Endodermal cell (in vitro differentiated cells): ENCODE measurements around the gene TRIM22. TPM values are rescaled to one million over a fixed set of nuclear protein-coding genes. Genes with fewer than 3 reads are reported as not detected.

Experiments used
- DNase-seq: peaks from one replicate; pipeline ENCODE4 v3.0.0-alpha.2; 2017
- H3K27ac ChIP-seq: 2 replicates; pipeline ENCODE4 v1.5.1; 2013; ENCODE audit warnings: mild to moderate bottlenecking, low read depth, low read length, moderate library complexity
- H3K27me3 ChIP-seq: 2 replicates; pipeline ENCODE4 v1.6.1; 2013; ENCODE audit warnings: mild to moderate bottlenecking, low read length, moderate library complexity; ENCODE audit not compliant: insufficient read depth, control insufficient read depth, poor library complexity, severe bottlenecking
- H3K36me3 ChIP-seq: 2 replicates; pipeline ENCODE4 v1.7.0; 2013; ENCODE audit warnings: mild to moderate bottlenecking, low read length, moderate library complexity; ENCODE audit not compliant: control insufficient read depth, insufficient read depth
- H3K4me1 ChIP-seq: one replicate; pipeline ENCODE4 v1.7.0; 2013; ENCODE audit warnings: low read length; ENCODE audit not compliant: control insufficient read depth, insufficient read depth
- H3K4me3 ChIP-seq: 2 replicates; pipeline ENCODE4 v1.5.1; 2013; ENCODE audit warnings: mild to moderate bottlenecking, low read length, moderate library complexity
- H3K9ac ChIP-seq: 2 replicates; pipeline ENCODE4 v1.6.1; 2013; ENCODE audit warnings: mild to moderate bottlenecking, low read length, moderate library complexity; ENCODE audit not compliant: poor library complexity, severe bottlenecking; ENCODE audit errors: extremely low read depth
- H3K9me3 ChIP-seq: 2 replicates; pipeline ENCODE4 v1.6.1; 2013; ENCODE audit warnings: mild to moderate bottlenecking, low read length, moderate library complexity; ENCODE audit not compliant: control insufficient read depth
- H3K27ac Mint-ChIP-seq: 2 replicates; pipeline ENCODE4 v1.8.0; 2020; ENCODE audit warnings: mixed read lengths
- H3K27me3 Mint-ChIP-seq: 2 replicates; pipeline ENCODE4 v1.8.0; 2021; ENCODE audit warnings: mild to moderate bottlenecking, mixed read lengths; ENCODE audit not compliant: insufficient read depth
- H3K36me3 Mint-ChIP-seq: 2 replicates; pipeline ENCODE4 v1.8.0; 2020; ENCODE audit warnings: low read depth, mixed read lengths
- H3K4me1 Mint-ChIP-seq: 2 replicates; pipeline ENCODE4 v1.8.0; 2020; ENCODE audit warnings: mixed read lengths
- H3K4me3 Mint-ChIP-seq: 2 replicates; pipeline ENCODE4 v1.8.0; 2020; ENCODE audit warnings: mild to moderate bottlenecking, moderate library complexity, mixed read lengths
- H3K9me3 Mint-ChIP-seq: 2 replicates; pipeline ENCODE4 v1.8.0; 2020; ENCODE audit warnings: mild to moderate bottlenecking, mixed read lengths
- CTCF ChIP-seq: fragments of 200-600 bp; sonication (generic); conservative IDR thresholded peaks from 2 replicates; pipeline ENCODE4 v1.5.0; 2021; ENCODE audit warnings: antibody characterized with exemption, mild to moderate bottlenecking
- WGBS, 2 experiments: methylation state at CpG; one replicate each; pipeline versions ENCODE4 v1.1.5 to v1.1.7; 2013; ENCODE audit warnings: missing lambda C conversion rate in 2 of 2, mixed read lengths in 1 of 2; ENCODE audit not compliant: insufficient coverage in 1 of 2, insufficient read length in 1 of 2; 5-methylcytosine and 5-hydroxymethylcytosine counted together
- total RNA-seq, 2 donors: library from RNA; stranded (reverse); fragmentation: NEBNext Ultra II Directional in 1 of 2; extraction: Animal tissue kit (Norgen Biotek cat#: 25700) in 1 of 2; gene quantifications; 2 replicates in 1 of 2; 3 replicates in 1 of 2; pipeline ENCODE4 v1.2.1, GENCODE V29; 2021

TRIM22 gene
- total RNA-seq, 2 donors from 2014 or later = 1.1 to 3.1 TPM

- DNase-seq = no peak
- H3K4me1 Mint-ChIP-seq = no peaks in the 10 kb centered on the region
- H3K27me3 ChIP-seq = no peaks in the 10 kb centered on the region
- TF ChIP-seq CTCF = no peak
- no peaks in the 10 kb centered on the region for H3K4me1 ChIP-seq
- no peaks in the 10 kb centered on the region for H3K36me3 Mint-ChIP-seq
- H3K36me3 ChIP-seq = no peaks in the 10 kb centered on the region
- H3K27ac Mint-ChIP-seq = no peak overlapping the region
- no peaks in the 10 kb centered on the region for H3K9me3 Mint-ChIP-seq
- H3K4me3 Mint-ChIP-seq = no peak overlapping the region
- peak overlapping the region; percentile 6 for H3K27ac ChIP-seq
- peaks cover 3% of the 10 kb centered on the region for H3K27me3 Mint-ChIP-seq
- no peaks in the 10 kb centered on the region for H3K9me3 ChIP-seq
- H3K4me3 ChIP-seq = no peak overlapping the region
- no CpG with 5 or more reads among the region's 1 CpG for WGBS, 2 experiments
- no peak overlapping the region for H3K9ac ChIP-seq
These were observed 48.8 kb downstream of the TRIM22 start for GRCh38 chr11:5738431-5738830.

GRCh38 chr11:5746614-5747013 lies 57.0 kb downstream of the TRIM22 start:
- Histone ChIP-seq H3K27me3 (no peaks in the 10 kb centered on the region), H3K27ac (no peak overlapping the region), H3K36me3 (no peaks in the 10 kb centered on the region), H3K9ac (no peak overlapping the region), H3K4me3 (no peak overlapping the region), H3K9me3 (no peaks in the 10 kb centered on the region), H3K4me1 (no peaks in the 10 kb centered on the region)
- no peaks in the 10 kb centered on the region for H3K4me1 Mint-ChIP-seq
- H3K27ac Mint-ChIP-seq = no peak overlapping the region
- no peaks in the 10 kb centered on the region for H3K27me3 Mint-ChIP-seq
- H3K4me3 Mint-ChIP-seq = no peak overlapping the region
- no peak for TF ChIP-seq CTCF
- H3K36me3 Mint-ChIP-seq = no peaks in the 10 kb centered on the region
- H3K9me3 Mint-ChIP-seq = no peaks in the 10 kb centered on the region
- 91% methylated on average over 1 of the region's 3 CpGs; no CpG with 5 or more reads in 1 of the 2 experiments for WGBS, 2 experiments
- DNase-seq = no peak

- WGBS, 2 experiments = 100% methylated on average over 2 of the region's 3 CpGs; no CpG with 5 or more reads in 1 of the 2 experiments
- TF ChIP-seq CTCF = no peak
- Histone ChIP-seq H3K9ac (no peak overlapping the region), H3K27ac (no peak overlapping the region), H3K4me3 (no peak overlapping the region), H3K9me3 (no peaks in the 10 kb centered on the region), H3K4me1 (no peaks in the 10 kb centered on the region), H3K27me3 (no peaks in the 10 kb centered on the region), H3K36me3 (no peaks in the 10 kb centered on the region)
- no peaks in the 10 kb centered on the region for H3K36me3 Mint-ChIP-seq
- H3K27ac Mint-ChIP-seq = no peak overlapping the region
- H3K9me3 Mint-ChIP-seq = no peaks in the 10 kb centered on the region
- no peak overlapping the region for H3K4me3 Mint-ChIP-seq
- no peak for DNase-seq
- H3K4me1 Mint-ChIP-seq = no peaks in the 10 kb centered on the region
- H3K27me3 Mint-ChIP-seq = no peaks in the 10 kb centered on the region
These were observed 60.2 kb downstream of the TRIM22 start for GRCh38 chr11:5749836-5750235.
